ENCODE measurements around the gene COA4. TPM values are rescaled to one million over a fixed set of nuclear protein-coding genes. Genes with fewer than 3 reads are reported as not detected.

The COA4 gene
- total and polyA plus RNA-seq, 4 donors, result 37.6 to 94.2 (median 76.2) TPM

DNA sequence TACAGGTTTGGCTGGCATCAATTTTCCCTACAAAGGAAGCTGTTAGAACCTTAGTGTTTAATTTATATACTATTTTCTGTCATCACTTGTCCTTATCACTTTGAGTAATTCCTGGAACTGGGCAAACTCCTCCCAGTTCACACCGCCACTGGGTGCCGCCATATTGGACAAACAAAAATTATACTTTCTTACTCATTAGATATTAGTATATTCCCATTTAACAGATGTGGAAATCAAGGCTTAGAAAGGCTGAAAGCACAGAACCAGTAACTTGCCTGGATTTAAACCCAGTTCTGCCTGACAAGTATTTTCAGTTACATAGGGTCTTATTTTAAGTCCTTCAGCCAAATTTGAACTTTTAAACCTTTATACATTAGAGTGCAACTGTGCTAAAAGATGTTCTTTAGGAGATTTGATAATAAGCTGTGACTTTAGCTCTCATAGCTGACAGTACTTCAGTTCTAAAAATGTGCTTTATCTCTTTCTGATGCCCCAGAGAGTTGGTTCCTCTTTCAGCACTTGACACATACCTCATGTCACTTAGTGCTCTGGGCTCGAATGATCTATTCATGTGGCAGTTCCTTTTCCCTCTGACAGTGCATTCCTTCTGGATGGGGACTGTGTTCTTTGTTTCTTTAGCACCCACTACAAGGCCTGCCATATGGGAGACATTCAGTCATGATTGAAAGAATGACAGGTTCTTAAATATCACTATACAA lies 25.4 kb downstream of the COA4 start (continued):
- TF ChIP-seq CTCF (IDR thresholded peaks at IDR 0.05; ENCODE audit: low read depth, low read length, missing input control), result no peak
- TF ChIP-seq, protein P1, sequence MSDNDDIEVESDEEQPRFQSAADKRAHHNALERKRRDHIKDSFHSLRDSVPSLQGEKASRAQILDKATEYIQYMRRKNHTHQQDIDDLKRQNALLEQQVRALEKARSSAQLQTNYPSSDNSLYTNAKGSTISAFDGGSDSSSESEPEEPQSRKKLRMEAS (IDR thresholded peaks at IDR 0.05), result no peak

DNA sequence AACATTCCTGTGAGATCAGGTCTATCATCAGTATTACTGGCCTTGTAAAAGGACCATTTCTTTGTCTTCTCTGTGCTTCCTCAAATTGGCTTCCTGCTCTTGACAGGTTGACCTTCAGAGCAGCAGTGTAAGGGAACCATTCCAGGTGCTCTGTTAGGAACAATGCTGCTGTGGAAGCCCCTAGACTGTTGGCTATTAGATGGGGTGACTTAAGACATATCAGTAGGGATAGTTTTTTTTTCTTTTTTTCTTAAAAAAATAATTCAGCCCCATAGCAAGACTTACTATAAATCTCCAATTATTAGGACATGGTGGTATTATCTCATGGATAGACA lies 37.6 kb downstream of the COA4 start:
- no peak overlapping the region for H3K27ac ChIP-seq (ENCODE audit: low read depth in 1 of 2, low read length in 2 of 2)
- no peaks in the 10 kb centered on the region for H3K27me3 ChIP-seq (ENCODE audit: control insufficient read depth in 4 of 4, insufficient read depth in 4 of 4, low read length in 3 of 4)
- no peak overlapping the region for H3K4me3 ChIP-seq (ENCODE audit: low read depth in 1 of 3, low read length in 3 of 3)
- peaks cover 1 to 11% (median 6%) of the 10 kb centered on the region in 4 donors for H3K36me3 ChIP-seq (ENCODE audit: control insufficient read depth in 4 of 4, insufficient read depth in 3 of 4, low read depth in 1 of 4, low read length in 3 of 4)
- TF ChIP-seq REST (IDR thresholded peaks at IDR 0.05) (no peak), RXRA (IDR thresholded peaks at IDR 0.05) (no peak)
- TF ChIP-seq, protein P2, sequence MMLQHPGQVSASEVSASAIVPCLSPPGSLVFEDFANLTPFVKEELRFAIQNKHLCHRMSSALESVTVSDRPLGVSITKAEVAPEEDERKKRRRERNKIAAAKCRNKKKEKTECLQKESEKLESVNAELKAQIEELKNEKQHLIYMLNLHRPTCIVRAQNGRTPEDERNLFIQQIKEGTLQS (IDR thresholded peaks at IDR 0.05), result no peak
- H3K9ac ChIP-seq (ENCODE audit: low read depth in 1 of 2, low read length in 2 of 2), result no peak overlapping the region
- no peaks in the 10 kb centered on the region for H3K9me3 ChIP-seq (ENCODE audit: control insufficient read depth in 4 of 4, low read length in 3 of 4)
- no peaks in the 10 kb centered on the region for H3K4me1 ChIP-seq (ENCODE audit: control insufficient read depth in 4 of 4, insufficient read depth in 4 of 4, low read length in 3 of 4)
- DNase-seq (ENCODE audit: low spot score), result no peak

DNA sequence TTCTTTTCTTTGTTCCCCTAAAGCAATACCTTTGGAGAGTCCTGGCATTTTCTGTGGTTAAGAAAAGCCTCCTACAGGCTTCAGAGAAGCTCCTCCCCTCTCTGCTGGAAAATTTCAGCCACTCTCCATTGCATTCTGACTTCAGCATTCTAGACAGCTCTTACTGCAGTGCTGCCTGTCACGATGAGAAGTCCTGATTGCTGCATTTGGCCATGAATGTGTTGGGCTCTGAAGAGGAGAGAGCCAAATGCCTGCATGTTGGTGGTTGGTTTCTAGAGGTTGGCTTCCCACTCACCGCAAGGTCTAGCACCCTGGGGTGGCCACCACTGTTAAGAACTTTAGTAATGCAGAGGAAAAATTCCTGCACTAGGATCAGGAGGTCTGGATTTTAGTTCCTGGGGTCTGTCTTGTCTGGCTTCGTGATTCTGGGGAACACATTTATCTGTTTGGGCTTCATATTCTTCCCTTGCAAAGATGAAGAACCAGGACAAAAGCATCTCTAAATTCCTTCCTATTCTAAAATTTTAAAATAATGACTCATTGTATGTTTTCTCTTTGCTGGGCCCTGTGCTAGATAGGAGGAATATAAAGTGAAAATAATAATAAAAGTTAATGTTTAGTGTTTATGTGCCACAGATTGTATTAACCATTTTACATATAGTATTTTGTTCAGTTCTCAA lies 38.1 kb downstream of the COA4 start:
- H3K27me3 ChIP-seq (ENCODE audit: control insufficient read depth in 4 of 4, insufficient read depth in 4 of 4, low read length in 3 of 4), result no peaks in the 10 kb centered on the region
- TF ChIP-seq YY1 (IDR thresholded peaks at IDR 0.05) (no peak), NR2F2 (IDR thresholded peaks at IDR 0.05) (no peak), JUND (IDR thresholded peaks at IDR 0.05) (no peak), SP1 (IDR thresholded peaks at IDR 0.05) (no peak), FOXA2 (IDR thresholded peaks at IDR 0.05) (no peak), HNF4A (conservative IDR thresholded peaks at IDR 0.05) (no peak), GABPA (IDR thresholded peaks at IDR 0.05 in 1 of 2, conservative IDR thresholded peaks at IDR 0.05 in 1 of 2) (no peak), TAF1 (conservative IDR thresholded peaks at IDR 0.05) (no peak), RAD21 (IDR thresholded peaks at IDR 0.05) (no peak), RXRA (IDR thresholded peaks at IDR 0.05) (no peak), FOXA1 (IDR thresholded peaks at IDR 0.05) (no peak)
- TF ChIP-seq, protein P2 (IDR thresholded peaks at IDR 0.05), result no peak
- TF ChIP-seq, protein P1 (IDR thresholded peaks at IDR 0.05), result no peak
- H3K27ac ChIP-seq (ENCODE audit: low read depth in 1 of 2, low read length in 2 of 2), result no peak overlapping the region
- H3K4me3 ChIP-seq (ENCODE audit: low read depth in 1 of 3, low read length in 3 of 3), result no peak overlapping the region
- no peaks in the 10 kb centered on the region for H3K4me1 ChIP-seq (ENCODE audit: control insufficient read depth in 4 of 4, insufficient read depth in 4 of 4, low read length in 3 of 4)
- WGBS, result 85% methylated on average over 3 of the region's 3 CpGs
- H3K36me3 ChIP-seq (ENCODE audit: control insufficient read depth in 4 of 4, insufficient read depth in 3 of 4, low read depth in 1 of 4, low read length in 3 of 4), result peaks cover 0 to 9% (median 6%) of the 10 kb centered on the region in 4 donors
- no peaks in the 10 kb centered on the region for H3K9me3 ChIP-seq (ENCODE audit: control insufficient read depth in 4 of 4, low read length in 3 of 4)
- no peak for DNase-seq (ENCODE audit: low spot score)
- no peak overlapping the region for H3K9ac ChIP-seq (ENCODE audit: low read depth in 1 of 2, low read length in 2 of 2)
